Activated T-helper 1 cell treated with anti-CD3 and anti-CD28 coated beads, Interleukin-12 subunit alpha, Interleukin-12 subunit beta, Interleukin-2, Interleukin-4 antibody, amounts not matched to agents 30 ng/mL and 10 ng/mL and 1 ng/mL, durations not matched to agents 14 hours and 24 hours and 36 hours (primary cell): ENCODE results near the gene PRM3. TPM values are rescaled to one million over a fixed set of nuclear protein-coding genes. Genes with fewer than 3 reads are reported as not detected.

Source experiments
- DNase-seq: peaks from one replicate; pipeline ENCODE4 v3.0.0; 2021; ENCODE audit warnings: low spot score
- H3K27ac Mint-ChIP-seq: one replicate; pipeline ENCODE4 v1.8.0; 2021; ENCODE audit warnings: mild to moderate bottlenecking, mixed read lengths
- H3K27me3 Mint-ChIP-seq: one replicate; pipeline ENCODE4 v1.8.0; 2022; ENCODE audit warnings: mild to moderate bottlenecking, moderate library complexity, mixed read lengths; ENCODE audit not compliant: insufficient read depth
- H3K36me3 Mint-ChIP-seq: one replicate; pipeline ENCODE4 v1.8.0; 2021; ENCODE audit warnings: low read depth, mixed read lengths
- H3K4me1 Mint-ChIP-seq: one replicate; pipeline ENCODE4 v1.8.0; 2021; ENCODE audit warnings: low read depth, mixed read lengths
- H3K4me3 Mint-ChIP-seq: one replicate; pipeline ENCODE4 v1.8.0; 2021; ENCODE audit warnings: mild to moderate bottlenecking, moderate library complexity, mixed read lengths
- H3K9me3 Mint-ChIP-seq: one replicate; pipeline ENCODE4 v1.8.0; 2021; ENCODE audit warnings: mixed read lengths
- intact Hi-C: fragments of 100-400 bp; cut with micrococcal nuclease; formaldehyde crosslinking; loops from one replicate; pipeline ENCODE4 v1.15.1; 2024
- total RNA-seq: library from RNA; stranded (reverse); gene quantifications from 2 replicates; pipeline ENCODE4 v1.2.3, GENCODE V29; 2022

Gene PRM3
- total RNA-seq, 1 donor from 2014 or later = not detected

DNA sequence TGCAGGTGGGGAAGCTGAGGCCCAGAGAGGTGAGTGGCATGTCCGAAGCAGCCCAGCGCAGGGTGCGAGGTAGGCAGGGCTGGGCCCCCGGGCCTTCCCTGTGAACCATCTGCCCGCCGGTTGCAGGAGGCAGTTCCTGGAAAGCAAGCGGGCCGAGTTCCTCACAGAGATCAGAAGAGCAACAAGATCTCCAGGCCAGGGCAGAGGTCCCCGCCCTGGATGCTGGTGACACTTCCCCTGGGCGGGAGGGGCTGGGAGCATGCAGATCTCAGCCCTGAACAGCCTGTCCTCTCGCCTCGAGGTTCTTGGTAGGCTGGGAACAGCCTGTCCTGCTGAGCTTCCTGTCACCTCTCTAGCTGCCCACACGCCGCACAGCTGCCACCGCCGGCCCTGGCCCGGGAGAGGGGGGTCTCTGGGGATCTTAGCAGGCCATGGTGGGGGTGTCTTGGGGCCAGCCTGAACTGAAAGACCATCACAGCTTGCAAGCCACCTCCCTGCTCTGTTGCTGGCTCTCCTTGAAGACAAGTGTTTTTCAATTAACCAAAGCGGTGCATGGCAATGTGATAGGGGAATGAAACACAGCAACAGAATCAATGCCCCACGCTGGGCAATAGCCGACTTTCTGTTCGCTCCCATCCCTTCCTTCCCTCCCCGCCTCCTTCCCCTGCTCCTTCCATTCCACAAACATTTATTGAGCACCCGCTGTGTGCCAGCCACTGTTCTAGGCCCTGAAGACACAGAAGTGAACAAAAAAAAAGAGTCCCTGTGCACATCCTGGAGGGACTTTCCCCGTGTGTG lies 49.1 kb downstream of the PRM3 start:
- Mint-ChIP-seq H3K27ac (peak overlapping the region; percentile 98), H3K36me3 (peaks cover 4% of the 10 kb centered on the region), H3K4me3 (peak overlapping the region; percentile 80), H3K27me3 (no peaks in the 10 kb centered on the region), H3K4me1 (peaks cover 58% of the 10 kb centered on the region), H3K9me3 (peaks cover under 1% of the 10 kb centered on the region)
- intact Hi-C loops = loop anchor here (1.0 to 10.0 kb wide), 3 partner anchors 17 to 349 kb away; partner anchors contain the start of gene CIITA
- peak; percentile 66 for DNase-seq

Other genes with a start within 250 kb of the PRM3 start
- gene SOCS1, start 17.4 kb downstream of the PRM3 start, total RNA-seq = 158 and 161 TPM in 2 replicates
- gene TNP2, start 4.3 kb downstream of the PRM3 start, total RNA-seq = not detected in 2 replicates
- not detected in 2 replicates for gene PRM2, start 2.9 kb upstream of the PRM3 start, total RNA-seq
- not detected in 2 replicates for gene PRM1, start 7.7 kb upstream of the PRM3 start, total RNA-seq
- 49.8 and 55.7 TPM in 2 replicates for gene RMI2, start 71.8 kb upstream of the PRM3 start, total RNA-seq